AML-193 (cell line): ENCODE measurements around the gene FIG4.

Source experiments
- DNase-seq, 2 experiments: peaks; one replicate each; lab custom pipeline; 2025; lab: John Stamatoyannopoulos, UW

FIG4 gene

DNA sequence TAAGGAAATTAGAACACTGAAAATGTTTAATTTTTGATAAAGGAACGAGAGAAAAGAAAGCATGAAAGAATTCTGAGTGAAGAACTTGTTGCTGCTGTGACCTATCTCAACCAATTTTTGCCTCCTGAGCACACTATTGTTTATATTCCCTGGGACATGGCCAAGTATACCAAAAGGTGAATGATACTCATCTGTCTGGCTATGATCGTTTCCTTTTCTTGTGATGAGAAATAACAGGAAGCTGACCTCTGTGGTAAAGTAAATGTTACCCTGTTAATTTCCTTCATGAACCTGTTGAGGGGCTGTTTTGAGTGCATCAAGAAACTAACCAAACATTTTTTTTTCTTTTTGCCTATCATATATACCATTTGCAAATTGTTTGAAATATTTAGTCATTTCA lies 69.1 kb downstream of the FIG4 start:
- DNase-seq: peak in 1 of 2 experiments; percentile 22

GRCh38 chr6:109762166-109762565 lies 71.1 kb downstream of the FIG4 start:
- DNase-seq: no peak

GRCh38 chr6:109762769-109763441 lies 71.8 kb downstream of the FIG4 start:
- DNase-seq: no peak

DNA sequence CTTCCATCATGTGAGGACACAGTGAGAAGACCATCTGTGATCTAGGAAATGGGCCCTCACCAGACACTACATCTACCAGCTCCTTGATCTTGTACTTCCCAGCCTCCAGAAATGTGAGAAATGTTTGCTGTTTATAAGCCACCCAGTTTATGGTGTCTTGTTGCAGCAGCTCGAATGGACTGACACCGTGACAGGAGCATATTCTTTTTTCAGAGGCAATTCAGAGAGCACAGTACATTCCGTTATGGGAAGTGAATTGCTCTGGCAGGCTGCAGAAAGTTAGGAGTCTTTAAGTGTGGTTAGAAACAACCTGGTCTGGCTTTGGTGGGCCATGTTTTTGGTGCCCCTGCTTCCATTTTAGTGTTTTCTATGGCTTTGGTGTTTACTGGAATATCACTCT lies 75.1 kb downstream of the FIG4 start:
- DNase-seq: no peak

DNA sequence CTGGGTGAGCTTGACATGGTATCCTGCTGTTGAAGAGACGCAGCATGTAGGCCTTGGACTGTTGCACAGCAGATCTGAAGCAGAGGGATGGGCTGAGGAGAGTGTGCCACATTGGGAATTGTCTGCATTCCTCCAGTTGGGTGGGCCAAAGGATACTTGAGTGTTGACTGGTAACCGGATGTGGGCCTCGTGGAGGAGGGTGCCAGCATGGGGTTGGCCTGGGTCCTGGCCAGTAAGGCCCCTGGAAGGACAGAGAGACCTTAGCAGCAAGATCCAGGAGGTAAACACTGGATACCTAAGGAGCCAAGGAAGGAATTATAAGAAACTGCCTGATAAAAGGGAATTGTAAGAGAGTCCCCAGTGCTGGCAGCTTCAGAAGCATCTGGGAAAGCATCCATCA lies 76.9 kb downstream of the FIG4 start:
- no peak for DNase-seq

GRCh38 chr6:109768485-109768884 lies 77.4 kb downstream of the FIG4 start:
- no peak for DNase-seq

DNA sequence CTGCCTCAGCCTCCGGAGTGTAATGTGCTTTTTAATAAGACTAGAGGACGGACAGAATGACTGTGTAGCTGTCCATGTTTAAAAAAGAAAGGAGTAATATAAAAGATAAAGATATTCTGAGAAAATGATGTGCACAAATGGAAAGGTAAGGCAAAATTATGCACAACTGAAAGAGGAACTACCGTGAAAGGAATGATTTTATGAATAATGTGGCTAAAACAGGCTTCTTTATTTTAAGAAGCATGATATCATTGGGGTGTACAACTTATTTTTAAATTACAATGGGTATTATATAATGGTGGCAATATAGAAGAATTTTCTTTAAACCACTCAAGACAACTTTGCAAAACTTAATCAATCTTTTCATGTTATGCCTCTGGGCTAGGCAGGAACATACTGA lies 78.1 kb downstream of the FIG4 start:
- no peak for DNase-seq

DNA sequence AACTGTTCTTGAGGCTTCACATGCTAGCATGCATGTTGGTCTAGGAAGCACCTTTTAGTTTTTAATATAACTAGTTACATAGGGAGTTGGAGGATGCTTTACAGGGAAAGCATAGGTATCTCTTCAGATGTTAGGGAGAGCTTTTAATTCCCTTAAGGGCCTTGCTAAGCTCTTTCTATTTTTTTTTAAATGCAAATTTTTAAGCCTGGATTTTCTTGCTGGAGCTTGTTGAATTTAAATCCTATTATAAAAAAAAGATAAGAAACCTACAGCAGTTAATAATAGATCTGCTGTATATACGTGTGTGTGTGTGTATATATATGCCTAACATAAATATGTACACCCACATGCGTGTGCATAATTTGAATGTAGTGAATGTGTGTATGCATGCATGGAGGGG lies 79.0 kb downstream of the FIG4 start:
- no peak for DNase-seq

- peak; percentile 43 to 45 for DNase-seq
Observed at GRCh38 chr6:109770779-109771178, 79.7 kb downstream of the FIG4 start.

DNA sequence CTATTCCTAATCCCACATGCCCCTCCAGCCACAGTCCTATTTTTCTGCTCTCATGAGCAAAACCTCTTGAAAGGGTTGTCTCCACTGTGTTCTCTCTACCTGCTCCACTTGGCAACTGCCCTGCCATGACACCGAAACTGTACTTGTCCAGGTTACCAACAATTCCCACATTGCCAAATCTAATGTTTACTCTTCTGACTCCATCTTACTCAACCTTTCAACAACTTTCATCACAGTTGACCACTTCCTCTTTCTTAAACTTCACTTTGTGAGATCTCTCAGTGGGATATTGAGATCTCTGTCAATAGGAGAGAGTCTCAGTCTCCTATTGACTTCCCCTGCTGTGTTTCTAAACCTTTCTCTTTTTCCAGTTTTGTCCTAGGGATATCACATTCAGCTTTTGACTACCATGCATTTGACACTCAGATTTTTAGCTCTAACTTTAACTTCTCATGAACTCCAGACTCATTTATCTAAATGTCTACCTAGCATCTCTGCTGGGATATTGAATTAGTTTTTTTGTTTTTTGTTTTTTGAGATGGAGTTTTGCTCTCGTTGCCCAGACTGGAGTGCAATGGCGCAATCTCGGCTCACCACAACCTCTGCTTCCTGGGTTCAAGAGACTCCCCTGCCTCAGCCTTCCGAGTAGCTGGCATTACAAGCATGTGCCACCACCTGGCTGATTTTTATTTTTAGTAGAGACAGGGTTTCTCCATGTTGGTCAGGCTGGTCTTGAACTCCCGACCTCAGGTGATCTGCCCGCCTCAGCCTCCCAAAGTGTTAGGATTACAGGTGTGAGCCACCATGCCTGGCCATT lies 81.1 kb downstream of the FIG4 start:
- peak; percentile 89 to 91 for DNase-seq

- DNase-seq: no peak
Observed at GRCh38 chr6:109772883-109773431, 81.9 kb downstream of the FIG4 start.

GRCh38 chr6:109781001-109781400 lies 89.9 kb downstream of the FIG4 start:
- DNase-seq: no peak

DNA sequence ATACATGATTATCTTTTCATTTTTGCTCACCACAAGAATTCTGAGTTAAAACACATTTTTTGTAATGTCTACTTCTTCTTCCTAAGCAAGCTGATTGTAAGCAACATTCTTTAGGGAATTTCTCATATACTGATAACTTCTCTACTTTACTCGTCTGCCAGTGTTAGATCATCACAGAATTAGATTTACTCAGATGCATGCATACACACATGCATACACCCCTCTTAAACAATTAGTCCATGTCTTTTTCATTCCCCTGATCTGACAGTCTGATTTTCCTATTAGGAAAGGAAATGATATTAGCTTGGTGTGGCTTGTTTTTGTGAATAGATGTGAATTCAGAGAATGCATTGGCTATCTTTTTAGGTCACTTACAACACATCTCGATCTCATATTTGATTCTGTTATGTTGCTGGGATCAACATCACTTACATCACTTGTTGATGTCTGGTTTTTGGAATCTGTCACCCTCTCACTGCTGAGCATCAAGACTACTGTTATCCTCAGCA lies 91.4 kb downstream of the FIG4 start:
- DNase-seq: no peak

- peak; percentile 19 to 40 for DNase-seq
Observed at GRCh38 chr6:109783250-109783986, 92.3 kb downstream of the FIG4 start.

DNA sequence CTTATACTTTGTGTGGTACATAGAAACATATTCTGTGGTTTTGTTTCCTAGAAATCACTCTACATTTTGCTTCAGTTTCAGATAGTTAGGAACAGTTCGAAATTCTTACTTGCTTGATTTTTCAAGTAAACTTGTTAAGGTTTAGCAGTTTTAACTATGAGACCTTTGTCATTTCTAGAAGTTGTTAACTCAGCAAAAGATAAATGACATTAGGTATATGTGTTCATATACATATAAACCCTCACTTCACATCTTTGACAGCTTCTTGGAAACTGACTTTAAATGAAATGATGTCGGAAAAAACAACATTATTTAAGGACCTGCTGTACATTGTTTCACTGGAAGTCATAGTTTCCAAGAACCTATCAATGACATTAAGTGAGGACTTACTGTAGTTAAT lies 96.2 kb downstream of the FIG4 start:
- no peak for DNase-seq

DNA sequence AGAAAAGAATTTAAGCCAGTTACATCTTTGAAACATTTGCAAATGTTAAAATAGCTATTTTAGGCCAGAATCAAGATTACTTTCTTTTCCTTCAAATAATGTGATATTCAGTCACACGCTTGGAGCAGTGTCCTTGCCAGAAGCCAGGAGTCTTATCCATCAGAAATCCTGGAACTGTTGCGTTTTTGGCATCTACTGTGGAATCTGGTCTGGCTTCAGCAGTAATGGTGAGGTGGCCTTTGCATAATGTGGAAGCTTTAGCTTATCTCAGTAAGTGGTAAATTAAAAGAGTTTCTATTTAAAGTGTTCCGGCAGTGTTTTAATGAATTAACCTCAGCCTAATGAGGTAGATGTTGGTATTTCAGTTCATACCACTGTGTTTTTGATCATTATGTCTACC lies 97.6 kb downstream of the FIG4 start:
- DNase-seq: no peak

- DNase-seq: no peak
Observed at GRCh38 chr6:109790131-109790530, 99.0 kb downstream of the FIG4 start.

DNA sequence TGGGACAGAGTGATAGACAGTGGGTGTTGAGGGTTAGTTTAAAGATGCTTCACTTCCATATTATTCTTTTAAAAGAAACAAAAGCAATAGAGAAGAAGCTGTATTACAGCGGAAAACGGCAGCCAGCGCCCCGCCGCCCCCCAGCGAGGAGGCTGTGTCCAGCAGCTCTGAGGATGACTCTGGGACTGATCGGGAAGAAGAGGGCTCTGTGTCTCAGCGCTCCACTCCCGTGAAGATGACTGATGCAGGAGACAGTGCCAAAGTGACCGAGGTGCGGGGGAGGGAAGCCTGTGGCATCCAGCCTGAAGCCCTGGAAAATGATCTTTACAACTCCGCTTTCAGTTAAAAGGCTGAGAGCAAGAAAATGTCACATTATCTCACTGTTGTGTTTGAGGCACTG lies 100.2 kb downstream of the FIG4 start:
- no peak for DNase-seq

DNA sequence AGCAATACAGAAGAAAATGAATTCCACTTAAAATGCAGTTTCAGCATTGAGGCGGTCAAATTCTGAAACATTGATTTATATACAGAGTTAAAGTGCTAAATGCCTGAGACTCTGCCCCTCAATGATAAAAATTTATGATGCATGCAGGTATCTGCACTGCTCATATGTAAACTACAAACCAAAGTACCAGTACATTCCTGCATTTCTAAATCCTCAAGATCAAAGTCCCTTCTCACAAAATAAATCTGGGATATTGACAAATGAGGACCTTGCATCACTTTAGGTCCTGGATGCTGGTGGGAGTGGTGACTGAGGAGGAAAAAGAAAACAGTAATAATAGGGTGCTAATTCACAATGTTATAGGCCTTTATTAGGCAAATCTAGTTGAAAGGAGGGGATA lies 101.9 kb downstream of the FIG4 start:
- DNase-seq: no peak

- DNase-seq: no peak
Observed at GRCh38 chr6:109793792-109794191, 102.7 kb downstream of the FIG4 start.

DNA sequence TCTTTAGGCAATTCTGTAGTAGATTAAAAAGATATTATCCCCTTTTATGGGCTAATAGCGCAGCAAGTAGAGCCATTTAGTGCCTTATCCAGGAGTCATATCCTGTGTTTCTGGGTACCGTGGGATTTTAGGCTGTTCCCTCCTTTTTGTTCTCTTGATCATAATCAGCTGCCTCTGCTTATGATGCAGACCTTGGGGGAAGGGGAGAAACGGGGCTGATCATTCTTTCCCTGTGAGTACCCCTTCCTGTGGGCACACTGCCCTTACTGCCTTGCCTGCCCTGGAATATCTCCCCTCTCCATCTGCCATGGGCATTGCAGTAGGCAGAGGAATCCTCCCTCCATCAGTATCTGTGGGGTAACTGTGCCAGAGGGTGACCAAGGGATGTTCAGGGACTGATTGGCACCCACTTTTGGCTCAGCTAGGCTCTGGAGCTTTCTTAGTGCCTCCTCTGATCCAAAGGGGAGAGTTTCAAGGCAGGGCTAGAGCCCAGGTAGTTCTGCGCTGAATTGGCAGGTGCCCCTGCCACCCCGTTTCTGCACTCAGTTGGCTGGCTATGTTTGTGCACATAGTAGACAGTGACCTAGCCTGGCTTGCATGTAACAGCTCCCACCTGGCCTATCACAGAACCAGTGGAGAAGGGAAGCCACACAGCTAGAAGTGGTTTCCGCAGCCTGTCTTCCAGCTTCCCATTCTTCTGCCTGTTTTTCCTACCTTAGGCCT lies 103.3 kb downstream of the FIG4 start:
- no peak for DNase-seq
